ENCODE measurements around the gene ATP11A.

Gene ATP11A

GRCh38 chr13:112755331-112755730, 65.5 kb downstream of the ATP11A start:
- H3K9ac ChIP-seq = no peak overlapping the region

GRCh38 chr13:112756081-112756480, 66.2 kb downstream of the ATP11A start:
- no peak for TF ChIP-seq CTCF (IDR thresholded peaks at IDR 0.05)
- Histone ChIP-seq H3K79me2 (peaks cover 12% of the 10 kb centered on the region), H3K9ac (no peak overlapping the region), H3K4me1 (peaks cover 7% of the 10 kb centered on the region), H3K4me3 (ENCODE audit: low read depth, low read length) (no peak overlapping the region), H3K27me3 (ENCODE audit: control insufficient read depth, insufficient read depth, low read length) (no peaks in the 10 kb centered on the region), H3K4me2 (ENCODE audit: low read length) (no peak overlapping the region), H3K27ac (no peak overlapping the region), H2AFZ (no peak overlapping the region), H3K36me3 (ENCODE audit: control insufficient read depth, insufficient read depth, low read length) (no peaks in the 10 kb centered on the region), H3K9me3 (ENCODE audit: control insufficient read depth, low read length) (no peaks in the 10 kb centered on the region)

More at GRCh38 chr13:112755331-112755730, 65.5 kb downstream of the ATP11A start:
- Histone ChIP-seq H3K4me2 (ENCODE audit: low read length) (no peak overlapping the region), H3K79me2 (peaks cover 12% of the 10 kb centered on the region), H3K9me3 (ENCODE audit: control insufficient read depth, low read length) (no peaks in the 10 kb centered on the region), H3K4me1 (no peaks in the 10 kb centered on the region), H3K36me3 (ENCODE audit: control insufficient read depth, insufficient read depth, low read length) (no peaks in the 10 kb centered on the region), H3K4me3 (ENCODE audit: low read depth, low read length) (no peak overlapping the region), H3K27me3 (ENCODE audit: control insufficient read depth, insufficient read depth, low read length) (no peaks in the 10 kb centered on the region), H3K27ac (no peak overlapping the region), H2AFZ (no peak overlapping the region)
- TF ChIP-seq CTCF (IDR thresholded peaks at IDR 0.05) = no peak

- Histone ChIP-seq H2AFZ (no peak overlapping the region), H3K79me2 (peaks cover 12% of the 10 kb centered on the region), H3K9me3 (ENCODE audit: control insufficient read depth, low read length) (no peaks in the 10 kb centered on the region), H3K27me3 (ENCODE audit: control insufficient read depth, insufficient read depth, low read length) (no peaks in the 10 kb centered on the region), H3K36me3 (ENCODE audit: control insufficient read depth, insufficient read depth, low read length) (no peaks in the 10 kb centered on the region), H3K4me3 (ENCODE audit: low read depth, low read length) (no peak overlapping the region), H3K27ac (no peak overlapping the region), H3K9ac (no peak overlapping the region), H3K4me2 (ENCODE audit: low read length) (no peak overlapping the region), H3K4me1 (peaks cover 8% of the 10 kb centered on the region)
- no peak for TF ChIP-seq CTCF (IDR thresholded peaks at IDR 0.05)
Measured at GRCh38 chr13:112756511-112756966, 66.7 kb downstream of the ATP11A start.

GRCh38 chr13:112756967-112757758, 67.3 kb downstream of the ATP11A start:
- no peak overlapping the region for H3K4me3 ChIP-seq (ENCODE audit: low read depth, low read length)
- no peaks in the 10 kb centered on the region for H3K36me3 ChIP-seq (ENCODE audit: control insufficient read depth, insufficient read depth, low read length)
- no peak for TF ChIP-seq CTCF (IDR thresholded peaks at IDR 0.05)
- H3K79me2 ChIP-seq = peaks cover 9% of the 10 kb centered on the region
- H3K27ac ChIP-seq = no peak overlapping the region
- H3K9ac ChIP-seq = no peak overlapping the region
- no peak overlapping the region for H3K4me2 ChIP-seq (ENCODE audit: low read length)
- H3K9me3 ChIP-seq (ENCODE audit: control insufficient read depth, low read length) = no peaks in the 10 kb centered on the region
- no peak overlapping the region for H2AFZ ChIP-seq
- no peaks in the 10 kb centered on the region for H3K27me3 ChIP-seq (ENCODE audit: control insufficient read depth, insufficient read depth, low read length)
- peaks cover 14% of the 10 kb centered on the region for H3K4me1 ChIP-seq

- Histone ChIP-seq H3K27me3 (ENCODE audit: control insufficient read depth, insufficient read depth, low read length) (no peaks in the 10 kb centered on the region), H3K4me2 (ENCODE audit: low read length) (no peak overlapping the region), H3K9me3 (ENCODE audit: control insufficient read depth, low read length) (no peaks in the 10 kb centered on the region), H3K9ac (no peak overlapping the region), H3K27ac (no peak overlapping the region), H3K4me3 (ENCODE audit: low read depth, low read length) (no peak overlapping the region), H3K4me1 (peaks cover 15% of the 10 kb centered on the region), H2AFZ (no peak overlapping the region), H3K36me3 (ENCODE audit: control insufficient read depth, insufficient read depth, low read length) (no peaks in the 10 kb centered on the region), H3K79me2 (peaks cover 6% of the 10 kb centered on the region)
- TF ChIP-seq CTCF (IDR thresholded peaks at IDR 0.05) = no peak
Measured at GRCh38 chr13:112757759-112758086, 67.9 kb downstream of the ATP11A start.

Measured in parathyroid adenoma (tissue), 2 donors.